RWPE2 (cell line): ENCODE data around the gene SIGLEC1.

ENCODE experiments used
- ATAC-seq: fragments of 200-7000 bp; cut with Tn5 transposase; 3 replicates; pipeline ENCODE4 v1.9.1; 2021; ENCODE audit warnings: low read depth
- DNase-seq: peaks from one replicate; pipeline ENCODE4 v3.0.0-alpha.2; 2020; ENCODE audit warnings: low spot score
- H3K27ac ChIP-seq: fragments of 450-650 bp; 2 replicates; pipeline ENCODE4 v1.5.1; 2017; ENCODE audit warnings: mild to moderate bottlenecking; ENCODE audit not compliant: poor library complexity, severe bottlenecking
- H3K27me3 ChIP-seq: fragments of 250-450 bp; sonication (Bioruptor Pico); 2 replicates; pipeline ENCODE4 v1.5.1; 2021; ENCODE audit warnings: mild to moderate bottlenecking, moderate library complexity; ENCODE audit not compliant: insufficient read depth, poor library complexity, severe bottlenecking
- H3K36me3 ChIP-seq: fragments of 250-450 bp; sonication (Bioruptor Pico); 2 replicates; pipeline ENCODE4 v1.5.1; 2020; ENCODE audit warnings: low read depth, mild to moderate bottlenecking, moderate library complexity
- H3K4me1 ChIP-seq: fragments of 250-450 bp; sonication (Bioruptor Pico); 2 replicates; pipeline ENCODE4 v1.5.1; 2021; ENCODE audit warnings: mild to moderate bottlenecking, moderate library complexity; ENCODE audit not compliant: insufficient read depth, poor library complexity, severe bottlenecking
- H3K4me3 ChIP-seq: fragments of 250-450 bp; sonication (Bioruptor Pico); 2 replicates; pipeline ENCODE4 v1.5.1; 2021; ENCODE audit warnings: mild to moderate bottlenecking, moderate library complexity; ENCODE audit not compliant: severe bottlenecking
- H3K9me3 ChIP-seq: fragments of 250-450 bp; sonication (Bioruptor Pico); 2 replicates; pipeline ENCODE4 v1.5.1; 2021; ENCODE audit warnings: mild to moderate bottlenecking, moderate library complexity; ENCODE audit not compliant: severe bottlenecking
- CTCF ChIP-seq: fragments of 450-650 bp; IDR thresholded peaks from one replicate; pipeline ENCODE4 v1.5.1; 2017; ENCODE audit warnings: mild to moderate bottlenecking, moderate library complexity; ENCODE audit not compliant: poor library complexity, severe bottlenecking

Gene SIGLEC1

GRCh38 chr20:3699037-3699436 lies 13.4 kb downstream of the SIGLEC1 start:
- H3K4me1 ChIP-seq: no peaks in the 10 kb centered on the region
- no peak overlapping the region for H3K4me3 ChIP-seq
- no peaks in the 10 kb centered on the region for H3K36me3 ChIP-seq
- no peak for DNase-seq
- no peak for ATAC-seq
- TF ChIP-seq CTCF: no peak
- no peak overlapping the region for H3K27ac ChIP-seq
- H3K27me3 ChIP-seq: no peaks in the 10 kb centered on the region
- no peaks in the 10 kb centered on the region for H3K9me3 ChIP-seq

GRCh38 chr20:3698591-3699001 lies 13.8 kb downstream of the SIGLEC1 start:
- ATAC-seq (no peak), DNase-seq (no peak)
- Histone ChIP-seq H3K36me3 (no peaks in the 10 kb centered on the region), H3K27me3 (no peaks in the 10 kb centered on the region), H3K4me3 (no peak overlapping the region), H3K4me1 (no peaks in the 10 kb centered on the region), H3K9me3 (no peaks in the 10 kb centered on the region), H3K27ac (no peak overlapping the region)
- TF ChIP-seq CTCF: no peak

- H3K27me3 ChIP-seq: no peaks in the 10 kb centered on the region
- ATAC-seq (peak; percentile 29; the same call in 1 of the 3 replicates), DNase-seq (no peak)
- H3K4me3 ChIP-seq: no peak overlapping the region
- TF ChIP-seq CTCF: no peak
- no peak overlapping the region for H3K27ac ChIP-seq
- no peaks in the 10 kb centered on the region for H3K36me3 ChIP-seq
- H3K9me3 ChIP-seq: no peaks in the 10 kb centered on the region
- H3K4me1 ChIP-seq: no peaks in the 10 kb centered on the region
Observed at GRCh38 chr20:3697588-3698305, 14.7 kb downstream of the SIGLEC1 start.

- Histone ChIP-seq H3K27ac (no peak overlapping the region), H3K36me3 (no peaks in the 10 kb centered on the region), H3K4me3 (no peak overlapping the region), H3K9me3 (no peaks in the 10 kb centered on the region), H3K27me3 (no peaks in the 10 kb centered on the region), H3K4me1 (no peaks in the 10 kb centered on the region)
- no peak for TF ChIP-seq CTCF
- DNase-seq (no peak), ATAC-seq (no peak; the same call in 2 of the 3 replicates)
Observed at GRCh38 chr20:3696745-3697587, 15.4 kb downstream of the SIGLEC1 start.
